Measurements from ENCODE around the gene NRF1. TPM values are rescaled to one million over a fixed set of nuclear protein-coding genes. Genes with fewer than 3 reads are reported as not detected.

NRF1 gene
- total RNA-seq, 1 experiment from 2014 or later, result 13.6 TPM

DNA sequence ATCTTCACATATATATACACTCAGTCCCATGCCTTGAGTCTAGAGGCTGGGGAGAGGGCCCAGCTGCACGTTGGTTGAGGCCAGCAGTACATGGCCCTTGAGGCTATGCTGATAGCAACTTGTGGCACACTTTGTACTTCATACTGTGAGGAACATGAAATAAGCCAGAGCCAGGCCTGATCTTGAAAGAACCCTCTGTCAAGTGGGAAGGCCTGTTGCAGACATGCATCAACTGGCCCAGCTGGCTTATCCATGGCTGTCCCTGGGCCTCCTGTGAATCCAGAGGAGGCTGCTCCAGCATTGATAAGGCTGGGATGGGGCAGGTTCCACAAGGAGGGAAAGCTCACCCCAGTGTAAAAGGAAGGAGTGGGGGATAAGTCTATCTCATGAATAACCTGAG, 140.4 kb downstream of the NRF1 start:
- no peaks in the 10 kb centered on the region for H3F3A ChIP-seq (ENCODE audit: low read length, unreplicated experiment)
- intact Hi-C loops (cut with micrococcal nuclease), result no loop called here
- ChIA-PET CTCF (no interaction called here), POLR2A (ENCODE audit: unreplicated experiment) (interaction anchor here (0.6 kb wide), 1 partner anchor 9 kb away, joined by 4 read pairs; no protein-coding TSS in a partner anchor)
- H3K9ac ChIP-seq (ENCODE audit: low read length), result no peak overlapping the region
- H3K4me2 ChIP-seq (ENCODE audit: low read length), result no peak overlapping the region
- H3K27ac ChIP-seq (ENCODE audit: low read length), result no peak overlapping the region
- ATAC-seq, result no peak
- H3K27me3 ChIP-seq (ENCODE audit: low read length), result no peaks in the 10 kb centered on the region
- TF ChIP-seq EZH2 (IDR thresholded peaks at IDR 0.05; ENCODE audit: low read length, unreplicated experiment) (no peak), EZH2phosphoT487 (IDR thresholded peaks at IDR 0.05; ENCODE audit: borderline replicate concordance, low read length) (no peak)
- TF ChIP-seq, protein P1, sequence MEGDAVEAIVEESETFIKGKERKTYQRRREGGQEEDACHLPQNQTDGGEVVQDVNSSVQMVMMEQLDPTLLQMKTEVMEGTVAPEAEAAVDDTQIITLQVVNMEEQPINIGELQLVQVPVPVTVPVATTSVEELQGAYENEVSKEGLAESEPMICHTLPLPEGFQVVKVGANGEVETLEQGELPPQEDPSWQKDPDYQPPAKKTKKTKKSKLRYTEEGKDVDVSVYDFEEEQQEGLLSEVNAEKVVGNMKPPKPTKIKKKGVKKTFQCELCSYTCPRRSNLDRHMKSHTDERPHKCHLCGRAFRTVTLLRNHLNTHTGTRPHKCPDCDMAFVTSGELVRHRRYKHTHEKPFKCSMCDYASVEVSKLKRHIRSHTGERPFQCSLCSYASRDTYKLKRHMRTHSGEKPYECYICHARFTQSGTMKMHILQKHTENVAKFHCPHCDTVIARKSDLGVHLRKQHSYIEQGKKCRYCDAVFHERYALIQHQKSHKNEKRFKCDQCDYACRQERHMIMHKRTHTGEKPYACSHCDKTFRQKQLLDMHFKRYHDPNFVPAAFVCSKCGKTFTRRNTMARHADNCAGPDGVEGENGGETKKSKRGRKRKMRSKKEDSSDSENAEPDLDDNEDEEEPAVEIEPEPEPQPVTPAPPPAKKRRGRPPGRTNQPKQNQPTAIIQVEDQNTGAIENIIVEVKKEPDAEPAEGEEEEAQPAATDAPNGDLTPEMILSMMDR (conservative IDR thresholded peaks at IDR 0.05; ENCODE audit: low read depth, low read length), result no peak
- no peaks in the 10 kb centered on the region for H3K9me2 ChIP-seq (replicated peaks; ENCODE audit: low read length)
- H3K79me2 ChIP-seq (ENCODE audit: low read length), result no peaks in the 10 kb centered on the region
- no peaks in the 10 kb centered on the region for H3K9me3 ChIP-seq (ENCODE audit: low read length)
- no peak overlapping the region for H2AFZ ChIP-seq (ENCODE audit: low read length)
- BruUV-seq (replicated peaks), result no TSS peak
- no peaks in the 10 kb centered on the region for H3K4me1 ChIP-seq (ENCODE audit: insufficient read depth, low read length)
- no peak for DNase-seq
- no peaks in the 10 kb centered on the region for H4K20me1 ChIP-seq (ENCODE audit: low read length)
- H3K36me3 ChIP-seq (ENCODE audit: low read depth, low read length), result no peaks in the 10 kb centered on the region; the same call in 1 of the 2 replicates
- H3K4me3 ChIP-seq (ENCODE audit: low read length), result no peak overlapping the region

DNA sequence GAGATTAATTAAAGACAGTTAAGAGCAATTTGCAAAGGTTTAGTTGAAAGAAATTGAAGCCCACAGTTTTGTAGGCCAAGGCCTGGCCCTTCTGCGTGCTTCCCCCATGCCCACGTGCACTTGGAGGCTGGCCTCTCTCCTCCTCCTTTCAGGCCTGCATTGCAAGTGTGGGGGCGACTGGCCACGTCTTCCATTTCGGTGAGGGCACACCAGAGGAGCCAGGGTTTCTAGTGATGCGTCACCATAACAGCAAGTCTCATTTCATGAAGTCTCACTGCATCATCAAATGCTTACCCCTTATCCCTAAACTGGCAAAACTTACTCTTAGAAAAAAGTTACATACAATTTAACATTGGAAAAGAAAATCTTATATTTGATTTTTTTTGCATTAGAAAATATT, 141.2 kb downstream of the NRF1 start:
- BruUV-seq (replicated peaks), result no TSS peak
- Histone ChIP-seq H3K4me1 (ENCODE audit: insufficient read depth, low read length) (no peaks in the 10 kb centered on the region), H2AFZ (ENCODE audit: low read length) (no peak overlapping the region), H4K20me1 (ENCODE audit: low read length) (no peaks in the 10 kb centered on the region), H3K4me2 (ENCODE audit: low read length) (no peak overlapping the region), H3K27me3 (ENCODE audit: low read length) (no peaks in the 10 kb centered on the region), H3K4me3 (ENCODE audit: low read length) (no peak overlapping the region), H3K79me2 (ENCODE audit: low read length) (no peaks in the 10 kb centered on the region), H3F3A (ENCODE audit: low read length, unreplicated experiment) (no peaks in the 10 kb centered on the region), H3K9me3 (ENCODE audit: low read length) (no peaks in the 10 kb centered on the region), H3K27ac (ENCODE audit: low read length) (no peak overlapping the region), H3K9ac (ENCODE audit: low read length) (no peak overlapping the region), H3K9me2 (replicated peaks; ENCODE audit: low read length) (no peaks in the 10 kb centered on the region), H3K36me3 (ENCODE audit: low read depth, low read length) (no peaks in the 10 kb centered on the region)
- intact Hi-C loops (cut with micrococcal nuclease), result no loop called here
- no peak for DNase-seq
- ChIA-PET POLR2A (ENCODE audit: unreplicated experiment) (interaction anchor here (0.6 kb wide), 1 partner anchor 10 kb away, joined by 4 read pairs; no protein-coding TSS in a partner anchor), CTCF (no interaction called here)
- no peak for ATAC-seq
- TF ChIP-seq, protein P1 (conservative IDR thresholded peaks at IDR 0.05; ENCODE audit: low read depth, low read length), result no peak
- TF ChIP-seq EZH2 (IDR thresholded peaks at IDR 0.05; ENCODE audit: low read length, unreplicated experiment) (no peak), EZH2phosphoT487 (IDR thresholded peaks at IDR 0.05; ENCODE audit: borderline replicate concordance, low read length) (no peak)

DNA sequence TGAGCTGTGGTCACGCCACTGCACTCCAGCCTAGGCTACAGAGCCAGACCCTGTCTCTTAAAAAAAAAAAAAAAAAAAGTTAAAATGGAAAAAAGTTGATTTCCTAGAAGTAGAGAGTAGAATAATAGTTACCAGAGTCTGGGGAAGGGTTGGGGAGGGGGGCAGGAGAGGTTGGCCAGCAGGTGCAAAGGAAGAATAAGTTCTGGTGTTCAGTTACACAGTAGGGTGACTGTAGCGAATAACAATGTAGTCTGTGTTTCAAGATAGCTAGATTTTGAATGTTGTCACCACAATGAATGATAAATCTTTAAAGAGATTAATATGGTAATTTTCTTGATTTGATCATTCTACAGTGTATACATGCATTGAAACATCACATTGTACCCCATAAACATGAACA, 142.9 kb downstream of the NRF1 start:
- ChIA-PET POLR2A (ENCODE audit: unreplicated experiment) (no interaction called here), CTCF (no interaction called here)
- no TSS peak for BruUV-seq (replicated peaks)
- intact Hi-C loops (cut with micrococcal nuclease), result no loop called here
- TF ChIP-seq, protein P1 (conservative IDR thresholded peaks at IDR 0.05; ENCODE audit: low read depth, low read length), result no peak
- TF ChIP-seq EZH2 (IDR thresholded peaks at IDR 0.05; ENCODE audit: low read length, unreplicated experiment), result no peak
- TF ChIP-seq EZH2phosphoT487 (IDR thresholded peaks at IDR 0.05; ENCODE audit: borderline replicate concordance, low read length), result no peak
- H3K9me2 ChIP-seq (replicated peaks; ENCODE audit: low read length), result no peaks in the 10 kb centered on the region
- H3K27ac ChIP-seq (ENCODE audit: low read length), result no peak overlapping the region
- no peaks in the 10 kb centered on the region for H3K9me3 ChIP-seq (ENCODE audit: low read length)
- H3K9ac ChIP-seq (ENCODE audit: low read length), result no peak overlapping the region
- no peak overlapping the region for H2AFZ ChIP-seq (ENCODE audit: low read length)
- no peak for DNase-seq
- H3K79me2 ChIP-seq (ENCODE audit: low read length), result no peaks in the 10 kb centered on the region
- no peak for ATAC-seq
- H3K27me3 ChIP-seq (ENCODE audit: low read length), result no peaks in the 10 kb centered on the region
- no peaks in the 10 kb centered on the region for H3K36me3 ChIP-seq (ENCODE audit: low read depth, low read length)
- no peak overlapping the region for H3K4me2 ChIP-seq (ENCODE audit: low read length)
- no peaks in the 10 kb centered on the region for H3K4me1 ChIP-seq (ENCODE audit: insufficient read depth, low read length)
- no peaks in the 10 kb centered on the region for H4K20me1 ChIP-seq (ENCODE audit: low read length)
- H3F3A ChIP-seq (ENCODE audit: low read length, unreplicated experiment), result no peaks in the 10 kb centered on the region
- no peak overlapping the region for H3K4me3 ChIP-seq (ENCODE audit: low read length)
